PC-3 (cell line): Measurements from ENCODE around the gene MAP2K3.

Experiments used
- EZH2 ChIP-seq: fragments of 300-600 bp; sonication (generic); IDR thresholded peaks from one replicate; pipeline ENCODE4 v1.6.1; 2017; ENCODE audit warnings: antibody characterized with exemption, mild to moderate bottlenecking, low read length; ENCODE audit not compliant: unreplicated experiment
- EZH2phosphoT487 ChIP-seq: fragments of 300-600 bp; sonication (generic); IDR thresholded peaks from 2 replicates; pipeline ENCODE4 v1.6.1; 2018; ENCODE audit warnings: mild to moderate bottlenecking, antibody characterized with exemption, low read length, borderline replicate concordance
- TF ChIP-seq, protein P1 (sequence below): fragments of 300-600 bp; sonication (generic); conservative IDR thresholded peaks from 2 replicates; pipeline ENCODE4 v1.5.1; 2017; ENCODE audit warnings: antibody characterized with exemption, low read depth, mild to moderate bottlenecking, low read length

DNA sequence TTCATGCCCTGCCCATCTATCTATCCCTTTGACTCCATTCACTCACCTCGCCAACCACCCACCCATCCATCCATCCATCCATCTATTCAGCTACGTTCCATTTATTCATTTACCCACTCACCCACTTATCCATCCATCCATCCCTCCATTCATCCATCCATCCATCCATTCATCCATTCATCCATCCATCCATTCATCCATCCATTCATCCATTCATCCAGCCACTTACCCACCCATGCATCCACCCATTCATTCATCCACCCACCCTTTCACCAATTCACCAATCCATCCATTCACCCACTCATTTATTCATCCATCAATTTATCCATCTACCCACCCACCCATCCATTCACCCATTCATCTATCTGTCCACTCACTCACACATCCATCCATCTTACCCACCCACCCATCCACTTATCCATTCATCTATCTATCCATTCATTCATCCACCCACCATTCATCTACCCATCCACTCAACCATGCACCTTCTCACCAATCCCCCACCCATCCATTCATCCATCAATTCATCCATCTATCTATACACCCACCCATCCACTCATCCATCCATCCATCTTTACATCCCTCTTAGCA, 72.1 kb downstream of the MAP2K3 start:
- TF ChIP-seq, protein P1, sequence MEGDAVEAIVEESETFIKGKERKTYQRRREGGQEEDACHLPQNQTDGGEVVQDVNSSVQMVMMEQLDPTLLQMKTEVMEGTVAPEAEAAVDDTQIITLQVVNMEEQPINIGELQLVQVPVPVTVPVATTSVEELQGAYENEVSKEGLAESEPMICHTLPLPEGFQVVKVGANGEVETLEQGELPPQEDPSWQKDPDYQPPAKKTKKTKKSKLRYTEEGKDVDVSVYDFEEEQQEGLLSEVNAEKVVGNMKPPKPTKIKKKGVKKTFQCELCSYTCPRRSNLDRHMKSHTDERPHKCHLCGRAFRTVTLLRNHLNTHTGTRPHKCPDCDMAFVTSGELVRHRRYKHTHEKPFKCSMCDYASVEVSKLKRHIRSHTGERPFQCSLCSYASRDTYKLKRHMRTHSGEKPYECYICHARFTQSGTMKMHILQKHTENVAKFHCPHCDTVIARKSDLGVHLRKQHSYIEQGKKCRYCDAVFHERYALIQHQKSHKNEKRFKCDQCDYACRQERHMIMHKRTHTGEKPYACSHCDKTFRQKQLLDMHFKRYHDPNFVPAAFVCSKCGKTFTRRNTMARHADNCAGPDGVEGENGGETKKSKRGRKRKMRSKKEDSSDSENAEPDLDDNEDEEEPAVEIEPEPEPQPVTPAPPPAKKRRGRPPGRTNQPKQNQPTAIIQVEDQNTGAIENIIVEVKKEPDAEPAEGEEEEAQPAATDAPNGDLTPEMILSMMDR = no peak
- TF ChIP-seq EZH2phosphoT487 (no peak), EZH2 (no peak)
